Endothelial cell (in vitro differentiated cells): ENCODE results near the gene HIPK3. TPM values are rescaled to one million over a fixed set of nuclear protein-coding genes. Genes with fewer than 3 reads are reported as not detected.

ENCODE experiments used
- DNase-seq: peaks from one replicate; pipeline ENCODE4 v3.0.0; 2021; ENCODE audit warnings: low spot score
- H3K27ac Mint-ChIP-seq: one replicate; pipeline ENCODE4 v1.8.0; 2021; ENCODE audit warnings: mixed read lengths, inconsistent platforms; ENCODE audit not compliant: unreplicated experiment
- H3K27me3 Mint-ChIP-seq: one replicate; pipeline ENCODE4 v1.8.0; 2021; ENCODE audit warnings: mild to moderate bottlenecking, moderate library complexity, mixed read lengths, inconsistent platforms; ENCODE audit not compliant: unreplicated experiment
- H3K36me3 Mint-ChIP-seq: one replicate; pipeline ENCODE4 v1.8.0; 2021; ENCODE audit warnings: mild to moderate bottlenecking, low read depth, mixed read lengths, inconsistent platforms; ENCODE audit not compliant: unreplicated experiment
- H3K4me1 Mint-ChIP-seq: one replicate; pipeline ENCODE4 v1.8.0; 2021; ENCODE audit warnings: mild to moderate bottlenecking, mixed read lengths, inconsistent platforms; ENCODE audit not compliant: unreplicated experiment
- H3K4me3 Mint-ChIP-seq: one replicate; pipeline ENCODE4 v1.8.0; 2021; ENCODE audit warnings: mild to moderate bottlenecking, mixed read lengths, inconsistent platforms; ENCODE audit not compliant: unreplicated experiment
- H3K9me3 Mint-ChIP-seq: one replicate; pipeline ENCODE4 v1.8.0; 2021; ENCODE audit warnings: mixed read lengths, inconsistent platforms; ENCODE audit not compliant: unreplicated experiment
- total RNA-seq: library from RNA; stranded (reverse); fragmentation: NEBNext Ultra II Directional; extraction: Animal tissue kit (Norgen Biotek cat#: 25700); gene quantifications from one replicate; pipeline ENCODE4 v1.2.1, GENCODE V29; 2021; ENCODE audit not compliant: unreplicated experiment
- TF ChIP-seq, protein P1 (sequence below): fragments of 200-600 bp; sonication (generic); IDR thresholded peaks from one replicate; pipeline ENCODE4 v1.5.0; 2021; ENCODE audit warnings: antibody characterized with exemption; ENCODE audit not compliant: unreplicated experiment

HIPK3 gene
- total RNA-seq, 1 donor from 2014 or later, result 70.2 TPM

DNA sequence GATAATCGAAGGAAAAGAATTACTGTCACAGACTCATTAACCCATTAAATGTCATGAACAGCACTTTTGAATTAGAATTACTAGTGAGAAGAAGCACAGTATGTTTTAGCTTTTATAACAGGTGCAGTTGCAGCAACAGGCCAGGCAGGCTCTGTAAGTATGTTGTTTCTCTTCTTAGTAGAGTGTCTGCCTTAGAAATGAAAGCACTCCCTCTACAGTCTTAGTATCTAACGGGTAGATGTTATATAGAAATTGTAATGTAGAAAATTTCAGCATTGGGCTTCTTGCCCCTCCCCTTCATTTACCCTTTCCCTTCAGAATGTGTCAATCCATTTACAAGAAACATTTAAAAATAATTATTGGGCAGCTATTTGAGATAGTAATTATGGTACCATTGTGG, 87.4 kb downstream of the HIPK3 start:
- peaks cover 9% of the 10 kb centered on the region for H3K36me3 Mint-ChIP-seq
- no peak for DNase-seq
- H3K27ac Mint-ChIP-seq, result no peak overlapping the region
- no peaks in the 10 kb centered on the region for H3K9me3 Mint-ChIP-seq
- TF ChIP-seq, protein P1, sequence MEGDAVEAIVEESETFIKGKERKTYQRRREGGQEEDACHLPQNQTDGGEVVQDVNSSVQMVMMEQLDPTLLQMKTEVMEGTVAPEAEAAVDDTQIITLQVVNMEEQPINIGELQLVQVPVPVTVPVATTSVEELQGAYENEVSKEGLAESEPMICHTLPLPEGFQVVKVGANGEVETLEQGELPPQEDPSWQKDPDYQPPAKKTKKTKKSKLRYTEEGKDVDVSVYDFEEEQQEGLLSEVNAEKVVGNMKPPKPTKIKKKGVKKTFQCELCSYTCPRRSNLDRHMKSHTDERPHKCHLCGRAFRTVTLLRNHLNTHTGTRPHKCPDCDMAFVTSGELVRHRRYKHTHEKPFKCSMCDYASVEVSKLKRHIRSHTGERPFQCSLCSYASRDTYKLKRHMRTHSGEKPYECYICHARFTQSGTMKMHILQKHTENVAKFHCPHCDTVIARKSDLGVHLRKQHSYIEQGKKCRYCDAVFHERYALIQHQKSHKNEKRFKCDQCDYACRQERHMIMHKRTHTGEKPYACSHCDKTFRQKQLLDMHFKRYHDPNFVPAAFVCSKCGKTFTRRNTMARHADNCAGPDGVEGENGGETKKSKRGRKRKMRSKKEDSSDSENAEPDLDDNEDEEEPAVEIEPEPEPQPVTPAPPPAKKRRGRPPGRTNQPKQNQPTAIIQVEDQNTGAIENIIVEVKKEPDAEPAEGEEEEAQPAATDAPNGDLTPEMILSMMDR, result no peak
- no peaks in the 10 kb centered on the region for H3K27me3 Mint-ChIP-seq
- no peak overlapping the region for H3K4me3 Mint-ChIP-seq
- H3K4me1 Mint-ChIP-seq, result no peaks in the 10 kb centered on the region

DNA sequence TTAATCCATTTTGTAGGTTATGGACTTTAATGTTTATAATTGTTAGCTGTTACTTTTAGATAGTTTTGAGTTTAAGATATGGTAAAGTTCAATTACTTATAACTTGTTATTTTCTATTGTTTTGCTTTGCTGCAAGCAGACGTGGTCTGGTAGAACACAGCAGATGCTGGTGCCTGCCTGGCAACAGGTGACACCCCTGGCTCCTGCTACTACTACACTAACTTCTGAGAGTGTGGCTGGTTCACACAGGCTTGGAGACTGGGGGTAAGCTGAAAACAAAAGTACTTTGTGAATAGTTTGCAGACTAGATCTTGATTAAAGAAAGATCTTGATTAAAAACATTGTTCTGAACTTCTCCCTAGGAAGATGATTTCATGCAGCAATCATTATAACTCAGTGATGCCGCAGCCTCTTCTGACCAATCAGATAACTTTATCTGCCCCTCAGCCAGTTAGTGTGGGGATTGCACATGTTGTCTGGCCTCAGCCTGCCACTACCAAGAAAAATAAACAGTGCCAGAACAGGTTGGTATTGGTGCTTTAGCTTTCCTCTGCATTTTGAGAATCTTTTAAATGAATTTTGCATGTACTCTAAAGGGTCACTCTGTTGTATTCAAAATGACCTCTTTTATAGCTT, 90.4 kb downstream of the HIPK3 start:
- H3K27ac Mint-ChIP-seq, result no peak overlapping the region
- TF ChIP-seq, protein P1, result no peak
- H3K36me3 Mint-ChIP-seq, result peaks cover 9% of the 10 kb centered on the region
- H3K4me3 Mint-ChIP-seq, result no peak overlapping the region
- no peak for DNase-seq
- no peaks in the 10 kb centered on the region for H3K4me1 Mint-ChIP-seq
- no peaks in the 10 kb centered on the region for H3K27me3 Mint-ChIP-seq
- no peaks in the 10 kb centered on the region for H3K9me3 Mint-ChIP-seq

DNA sequence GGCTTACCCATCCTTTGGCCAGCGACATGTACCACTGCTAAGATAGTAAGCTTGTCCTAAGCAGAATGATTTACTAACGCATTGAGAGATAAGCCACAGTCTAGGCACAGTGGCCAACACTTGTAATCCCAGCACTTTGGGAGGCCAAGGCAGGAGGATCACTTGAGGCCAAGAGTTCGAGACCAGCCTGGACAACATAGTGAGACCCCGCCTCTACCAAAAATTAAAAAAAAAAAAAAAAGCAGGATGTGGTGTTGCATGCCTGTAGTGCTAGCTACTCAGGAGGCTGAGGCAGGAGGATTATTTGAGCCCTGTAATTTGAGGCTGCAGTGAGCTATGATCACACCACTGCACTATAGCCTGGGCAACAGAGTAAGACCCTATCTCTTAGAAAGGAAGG, 93.1 kb downstream of the HIPK3 start:
- H3K4me1 Mint-ChIP-seq, result no peaks in the 10 kb centered on the region
- peak overlapping the region; percentile 56 for H3K4me3 Mint-ChIP-seq
- no peaks in the 10 kb centered on the region for H3K27me3 Mint-ChIP-seq
- TF ChIP-seq, protein P1, result no peak
- no peak for DNase-seq
- H3K36me3 Mint-ChIP-seq, result peaks cover 11% of the 10 kb centered on the region
- no peaks in the 10 kb centered on the region for H3K9me3 Mint-ChIP-seq
- H3K27ac Mint-ChIP-seq, result no peak overlapping the region

GRCh38 chr11:33358150-33358831, 101.1 kb downstream of the HIPK3 start:
- Mint-ChIP-seq H3K4me3 (no peak overlapping the region), H3K9me3 (no peaks in the 10 kb centered on the region), H3K27ac (no peak overlapping the region), H3K4me1 (peaks cover 1% of the 10 kb centered on the region), H3K36me3 (peaks cover 2% of the 10 kb centered on the region), H3K27me3 (no peaks in the 10 kb centered on the region)
- no peak for DNase-seq
- TF ChIP-seq, protein P1, result no peak

GRCh38 chr11:33360642-33361041, 103.5 kb downstream of the HIPK3 start:
- H3K27me3 Mint-ChIP-seq, result no peaks in the 10 kb centered on the region
- TF ChIP-seq, protein P1, result no peak
- no peak overlapping the region for H3K27ac Mint-ChIP-seq
- no peak for DNase-seq
- no peaks in the 10 kb centered on the region for H3K36me3 Mint-ChIP-seq
- H3K4me1 Mint-ChIP-seq, result peaks cover 2% of the 10 kb centered on the region
- no peaks in the 10 kb centered on the region for H3K9me3 Mint-ChIP-seq
- H3K4me3 Mint-ChIP-seq, result no peak overlapping the region
